SK-N-SH treated with all-trans-retinoic acid at 6 μM for 48 hours (cell line): ENCODE measurements around the gene VPS41.

Experiments
- ATAC-seq: fragments of 200-7000 bp; cut with Tn5 transposase; 3 replicates; pipeline ENCODE4 v1.9.1; 2020; ENCODE audit warnings: mild to moderate bottlenecking, moderate library complexity
- ARNTL ChIP-seq: fragments of 450-650 bp; formaldehyde crosslinking; IDR thresholded peaks from 2 replicates; pipeline ENCODE4 v1.5.0; 2020; ENCODE audit warnings: low read depth, mild to moderate bottlenecking, moderate library complexity, borderline replicate concordance
- BACH2 ChIP-seq: fragments of 250-450 bp; sonication (Bioruptor Pico); IDR thresholded peaks from 2 replicates; pipeline ENCODE4 v1.9.0; 2021; ENCODE audit warnings: mild to moderate bottlenecking, borderline replicate concordance
- CREB5 ChIP-seq: fragments of 250-450 bp; sonication (Bioruptor Pico); IDR thresholded peaks from 2 replicates; pipeline ENCODE4 v1.5.1; 2020; ENCODE audit warnings: low read depth, mild to moderate bottlenecking, moderate library complexity
- CSDC2 ChIP-seq: fragments of 250-450 bp; sonication (Bioruptor Pico); IDR thresholded peaks from 2 replicates; pipeline ENCODE4 v1.5.0; 2020; ENCODE audit warnings: mild to moderate bottlenecking, moderate library complexity
- ESRRG ChIP-seq: fragments of 250-450 bp; sonication (Bioruptor Pico); IDR thresholded peaks from 2 replicates; pipeline ENCODE4 v1.6.1; 2021; ENCODE audit warnings: mild to moderate bottlenecking
- GLIS3 ChIP-seq: fragments of 250-450 bp; sonication (Bioruptor Pico); IDR thresholded peaks from 2 replicates; pipeline ENCODE4 v1.5.0; 2020; ENCODE audit warnings: mild to moderate bottlenecking, moderate library complexity
- ISL1 ChIP-seq: fragments of 250-450 bp; sonication (Bioruptor Pico); IDR thresholded peaks from 2 replicates; pipeline ENCODE4 v2.1.2; 2022; ENCODE audit warnings: mild to moderate bottlenecking, moderate library complexity
- PATZ1 ChIP-seq: fragments of 250-450 bp; sonication (Bioruptor Pico); IDR thresholded peaks from 2 replicates; pipeline ENCODE4 v1.8.0; 2020; ENCODE audit warnings: mild to moderate bottlenecking, moderate library complexity, borderline replicate concordance
- POU6F1 ChIP-seq: fragments of 250-450 bp; sonication (Bioruptor Pico); IDR thresholded peaks from 2 replicates; pipeline ENCODE4 v1.8.0; 2021; ENCODE audit warnings: low read depth, mild to moderate bottlenecking, moderate library complexity, borderline replicate concordance
- PPARA ChIP-seq: fragments of 250-450 bp; sonication (Bioruptor Pico); IDR thresholded peaks from 2 replicates; pipeline ENCODE4 v1.5.0; 2020; ENCODE audit warnings: mild to moderate bottlenecking, borderline replicate concordance
- RARB ChIP-seq: fragments of 250-450 bp; sonication (Bioruptor Pico); IDR thresholded peaks from 2 replicates; pipeline ENCODE4 v1.8.0; 2021; ENCODE audit warnings: mild to moderate bottlenecking, moderate library complexity
- SNAI2 ChIP-seq: fragments of 250-450 bp; sonication (Bioruptor Pico); IDR thresholded peaks from 2 replicates; pipeline ENCODE4 v1.5.0; 2020; ENCODE audit warnings: mild to moderate bottlenecking, moderate library complexity
- TCF4 ChIP-seq: fragments of 250-450 bp; sonication (Bioruptor Pico); IDR thresholded peaks from 2 replicates; pipeline ENCODE4 v1.8.0; 2021; ENCODE audit warnings: mild to moderate bottlenecking, moderate library complexity, borderline replicate concordance
- TOX ChIP-seq: fragments of 250-450 bp; sonication (Bioruptor Pico); IDR thresholded peaks from 2 replicates; pipeline ENCODE4 v1.8.0; 2021; ENCODE audit warnings: mild to moderate bottlenecking, moderate library complexity, borderline replicate concordance
- TSHZ2 ChIP-seq: fragments of 250-450 bp; sonication (Bioruptor Pico); IDR thresholded peaks from 2 replicates; pipeline ENCODE4 v1.5.0; 2020; ENCODE audit warnings: mild to moderate bottlenecking, moderate library complexity
- ZC3H10 ChIP-seq: fragments of 250-450 bp; sonication (Bioruptor Pico); IDR thresholded peaks from 2 replicates; pipeline ENCODE4 v1.5.1; 2021; ENCODE audit warnings: mild to moderate bottlenecking, moderate library complexity
- ZFP30 ChIP-seq: fragments of 450-650 bp; formaldehyde crosslinking; IDR thresholded peaks from 2 replicates; pipeline ENCODE4 v1.5.0; 2022; ENCODE audit warnings: mild to moderate bottlenecking, moderate library complexity
- ZNF565 ChIP-seq: fragments of 450-650 bp; formaldehyde crosslinking; conservative IDR thresholded peaks from 2 replicates; pipeline ENCODE4 v1.5.0; 2020; ENCODE audit warnings: low read depth, mild to moderate bottlenecking, moderate library complexity
- ZNF70 ChIP-seq: fragments of 450-650 bp; formaldehyde crosslinking; IDR thresholded peaks from 2 replicates; pipeline ENCODE4 v1.5.0; 2020; ENCODE audit warnings: mild to moderate bottlenecking, moderate library complexity
- ZNF8 ChIP-seq: fragments of 450-650 bp; formaldehyde crosslinking; IDR thresholded peaks from 2 replicates; pipeline ENCODE4 v1.5.0; 2020; ENCODE audit warnings: mild to moderate bottlenecking, moderate library complexity

Gene VPS41

GRCh38 chr7:38928506-38928905, 19.5 kb upstream of the VPS41 start:
- TF ChIP-seq RARB (CRISPR knock-in tag) (no peak), TCF4 (CRISPR knock-in tag) (no peak), ZNF565 (CRISPR knock-in tag) (no peak), ARNTL (CRISPR knock-in tag) (no peak), GLIS3 (CRISPR knock-in tag) (no peak), CSDC2 (CRISPR knock-in tag) (no peak), ESRRG (no peak), SNAI2 (no peak), TOX (no peak), ISL1 (CRISPR knock-in tag) (no peak), POU6F1 (CRISPR knock-in tag) (no peak), ZNF70 (no peak), ZFP30 (CRISPR knock-in tag) (no peak), PATZ1 (CRISPR knock-in tag) (no peak), ZC3H10 (CRISPR knock-in tag) (no peak), ZNF8 (CRISPR knock-in tag) (no peak)

GRCh38 chr7:38927751-38928150, 18.8 kb upstream of the VPS41 start:
- no peak for ATAC-seq
- TF ChIP-seq POU6F1 (CRISPR knock-in tag) (no peak), ZNF565 (CRISPR knock-in tag) (no peak), PATZ1 (CRISPR knock-in tag) (no peak), ISL1 (CRISPR knock-in tag) (no peak)

More at GRCh38 chr7:38928506-38928905, 19.5 kb upstream of the VPS41 start:
- ATAC-seq, result no peak

GRCh38 chr7:38920731-38921130, 11.7 kb upstream of the VPS41 start:
- ATAC-seq, result no peak

More at GRCh38 chr7:38920731-38921130, 11.7 kb upstream of the VPS41 start:
- TF ChIP-seq TSHZ2 (CRISPR knock-in tag) (no peak), ESRRG (no peak), PPARA (no peak), ZNF70 (no peak), POU6F1 (CRISPR knock-in tag) (no peak), ZNF8 (CRISPR knock-in tag) (no peak), BACH2 (CRISPR knock-in tag) (no peak), GLIS3 (CRISPR knock-in tag) (no peak), CREB5 (CRISPR knock-in tag) (no peak), TCF4 (CRISPR knock-in tag) (no peak)
- TF ChIP-seq, all 23 proteins: peak for 0
